ENCODE results near the gene RAB30.
"Not testable (repeated sequence)": the region's sequence is repeated elsewhere in the genome, so short reads cannot be mapped to it uniquely, and the experiment has no call there.

The RAB30 gene

DNA sequence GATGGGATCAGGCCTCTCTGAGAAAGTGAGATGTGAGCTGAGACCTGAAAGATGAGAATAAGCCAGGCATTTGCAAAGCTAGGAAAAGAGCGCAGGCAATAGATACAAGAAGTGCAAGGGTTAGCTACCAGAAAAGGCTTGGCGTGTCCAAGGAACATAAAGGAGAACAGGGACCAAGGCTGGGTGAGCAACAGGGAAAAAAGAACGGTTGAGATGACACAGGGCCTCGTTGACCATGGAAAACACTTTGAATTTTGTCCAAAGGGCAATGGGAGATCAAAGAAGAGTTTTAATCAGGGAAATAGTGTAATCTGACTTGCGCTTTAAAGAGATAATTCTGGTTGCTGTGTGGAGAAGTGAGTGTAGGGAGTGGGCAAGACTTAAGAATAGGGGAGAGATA lies 35.0 kb downstream of the RAB30 start:
- DNase-seq: no peak

DNA sequence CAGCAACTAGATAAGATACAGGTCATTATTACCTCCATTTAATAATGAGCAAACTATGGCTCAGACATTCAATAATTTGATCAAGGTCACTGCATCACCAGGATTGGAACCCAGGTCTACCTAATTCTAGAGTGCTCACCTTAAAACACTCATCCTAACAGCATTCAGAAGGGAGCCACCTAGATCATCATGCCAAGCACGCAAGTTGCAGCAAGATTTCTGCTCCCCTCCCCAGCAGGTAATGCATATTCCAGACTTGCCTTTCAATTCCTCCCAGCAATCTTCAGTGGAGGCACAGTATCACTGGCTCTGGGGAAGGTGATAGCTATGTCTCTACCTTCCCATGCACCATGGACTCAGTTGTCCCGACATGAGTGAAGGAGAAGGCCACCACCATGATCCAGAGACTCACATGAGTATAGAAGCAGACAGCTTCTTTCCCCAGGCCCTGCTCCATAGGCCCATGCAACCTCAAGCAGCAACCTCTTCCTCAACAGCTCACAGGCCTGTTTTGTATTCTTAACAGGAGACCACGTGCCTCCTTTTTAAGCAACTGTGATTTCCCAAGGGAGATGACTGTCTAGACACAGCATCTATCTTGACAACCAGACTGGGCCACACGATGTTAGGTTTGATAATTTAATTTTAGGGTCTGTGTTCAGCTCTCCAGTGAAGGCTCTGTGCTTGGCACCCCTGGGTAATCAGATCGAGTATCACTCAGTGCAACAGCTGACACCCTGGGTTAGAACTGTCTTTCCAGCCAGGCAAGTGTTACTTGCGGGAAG lies 36.4 kb downstream of the RAB30 start:
- DNase-seq: peak in 1 of 2 donors; percentile 42

DNA sequence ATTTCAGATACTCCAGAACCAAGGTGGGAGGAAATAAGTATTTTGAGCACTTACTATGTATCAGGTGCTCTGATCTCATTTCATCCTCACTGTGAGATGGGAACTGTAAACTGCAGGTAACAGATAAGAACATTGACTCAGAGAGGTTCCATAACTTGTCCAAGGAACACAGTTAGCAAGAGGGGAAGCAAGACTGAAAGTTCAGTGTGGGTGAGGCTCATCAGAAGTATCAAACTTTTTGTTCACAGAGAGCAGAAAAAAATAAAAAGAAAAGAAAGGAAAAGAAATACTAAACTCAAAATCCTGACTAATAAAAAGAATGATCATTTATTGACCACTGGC lies 37.1 kb downstream of the RAB30 start:
- DNase-seq: no peak

DNA sequence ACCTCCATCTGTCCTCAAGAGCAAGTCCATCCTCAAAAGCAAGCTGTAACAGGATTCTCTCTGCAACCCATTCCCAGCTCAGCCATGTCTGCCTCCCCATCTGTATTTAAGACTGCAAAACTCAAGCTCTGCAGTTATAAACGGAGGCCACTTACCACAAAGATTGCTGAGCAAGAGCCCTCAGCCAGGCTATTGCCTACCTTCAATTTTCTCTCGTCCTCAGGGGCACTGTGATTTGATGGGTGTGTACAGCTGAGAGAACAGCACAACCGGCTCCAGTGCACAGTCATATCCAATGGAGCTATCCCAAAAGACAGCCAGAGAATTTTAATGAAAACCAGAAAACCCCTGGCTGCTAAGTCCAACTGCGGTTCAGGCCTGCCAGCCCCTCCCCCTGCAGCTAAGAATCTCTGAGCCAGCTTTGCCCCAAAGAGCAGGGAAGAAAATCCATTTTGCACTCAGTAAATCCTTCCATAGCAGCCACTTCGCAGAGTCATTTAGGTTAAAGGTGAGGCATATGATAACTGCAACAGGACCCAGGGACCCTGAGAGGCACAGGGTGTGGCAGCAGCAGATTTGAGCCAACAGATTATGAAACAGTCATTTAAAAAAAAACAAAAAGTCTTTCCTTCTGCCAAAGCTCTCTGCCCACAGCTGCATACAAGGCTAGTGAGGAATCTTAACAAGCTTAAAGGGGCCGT lies 37.6 kb downstream of the RAB30 start:
- no peak for DNase-seq

DNA sequence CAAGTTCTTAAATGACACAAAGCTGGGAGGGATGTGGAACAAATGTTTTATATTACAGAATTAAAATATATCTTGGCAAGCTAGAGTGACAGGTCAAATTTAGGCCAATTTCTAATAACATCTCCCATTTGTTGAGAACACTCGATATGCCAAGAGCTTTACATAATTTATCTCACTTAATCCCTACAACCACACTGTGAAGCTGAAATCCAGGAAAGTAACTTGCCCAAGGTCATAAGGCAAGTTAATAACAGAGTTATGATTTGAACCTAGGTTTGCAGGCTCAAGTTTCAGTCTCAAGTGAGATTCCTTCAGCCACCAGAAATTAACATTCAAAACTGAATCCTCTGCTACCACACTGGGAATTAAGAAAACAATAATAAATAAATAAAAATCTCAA lies 38.3 kb downstream of the RAB30 start:
- no peak for DNase-seq

DNA sequence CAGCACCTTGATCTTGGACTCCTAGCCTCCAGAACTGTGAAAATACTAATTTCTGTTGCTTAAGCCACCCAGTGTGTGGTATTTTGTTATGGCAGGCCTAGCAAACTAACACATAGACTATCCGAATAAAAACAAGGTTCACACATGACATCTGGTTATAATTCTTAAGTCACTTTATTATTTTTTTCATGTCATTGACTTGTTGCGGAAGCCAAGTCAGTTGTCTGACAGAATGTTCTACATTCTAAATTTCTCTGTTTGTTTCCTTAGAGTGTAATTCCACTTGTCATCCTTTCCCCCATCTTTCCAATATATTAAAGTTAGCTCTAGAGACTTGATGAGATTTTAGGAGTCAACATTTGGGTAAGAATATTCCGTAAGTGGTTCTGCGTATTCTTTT lies 40.6 kb downstream of the RAB30 start:
- DNase-seq: no peak

DNA sequence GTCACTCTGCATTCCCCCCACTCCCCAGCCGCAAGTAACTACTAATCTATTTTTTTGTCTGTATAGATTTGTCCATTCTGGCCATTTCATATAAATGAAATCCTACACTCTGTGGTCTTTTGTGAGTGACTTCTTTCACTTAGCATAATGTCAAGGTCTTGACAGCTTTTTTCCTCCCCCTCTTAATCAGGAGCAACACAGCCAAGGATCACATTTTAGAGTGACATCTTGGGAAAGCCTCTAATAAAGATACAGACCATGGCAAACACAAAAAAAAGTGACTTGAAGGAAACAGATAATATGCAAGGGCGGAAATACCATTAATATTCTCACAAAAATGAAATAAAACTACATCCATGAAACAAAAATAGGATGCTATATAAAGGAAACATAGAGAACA lies 43.9 kb downstream of the RAB30 start:
- DNase-seq: no peak

DNA sequence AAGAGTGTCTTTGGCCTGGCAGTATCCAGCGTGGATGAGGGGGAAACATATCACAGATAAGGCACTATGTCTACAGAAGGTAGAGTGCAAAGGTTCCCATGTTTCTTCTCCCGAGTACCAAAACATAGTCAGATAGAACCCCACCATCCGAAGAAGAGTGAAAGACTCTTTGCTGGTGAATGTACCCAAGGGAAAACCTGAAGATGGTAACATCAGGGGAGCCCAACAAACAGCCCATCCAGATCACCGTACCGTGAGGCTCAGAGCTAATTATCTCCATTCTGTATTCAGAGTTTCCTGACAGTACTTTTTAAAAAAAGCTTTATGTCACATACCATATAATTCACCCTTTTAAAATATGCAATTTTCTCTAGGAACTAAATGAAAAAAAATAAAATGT lies 44.4 kb downstream of the RAB30 start:
- no peak for DNase-seq

DNA sequence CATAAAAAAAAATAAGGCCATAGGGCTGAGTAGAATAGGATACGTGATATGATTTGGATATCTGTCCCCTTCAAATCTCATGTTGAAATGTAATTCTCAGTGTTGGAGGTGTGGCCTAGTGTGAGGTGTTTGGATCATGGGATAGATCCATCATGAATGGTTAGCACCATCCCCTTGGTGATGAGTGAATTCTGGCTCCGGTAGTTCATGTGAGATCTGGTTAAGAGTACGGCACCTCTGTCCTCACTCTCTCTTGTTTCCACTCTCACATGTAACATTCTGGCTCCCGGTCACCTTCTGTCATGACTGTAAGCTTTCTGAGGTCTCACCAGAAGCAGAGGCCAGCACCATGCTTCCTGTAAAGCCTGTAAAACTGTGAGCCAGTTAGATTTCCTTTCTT lies 45.5 kb downstream of the RAB30 start:
- no peak for DNase-seq

DNA sequence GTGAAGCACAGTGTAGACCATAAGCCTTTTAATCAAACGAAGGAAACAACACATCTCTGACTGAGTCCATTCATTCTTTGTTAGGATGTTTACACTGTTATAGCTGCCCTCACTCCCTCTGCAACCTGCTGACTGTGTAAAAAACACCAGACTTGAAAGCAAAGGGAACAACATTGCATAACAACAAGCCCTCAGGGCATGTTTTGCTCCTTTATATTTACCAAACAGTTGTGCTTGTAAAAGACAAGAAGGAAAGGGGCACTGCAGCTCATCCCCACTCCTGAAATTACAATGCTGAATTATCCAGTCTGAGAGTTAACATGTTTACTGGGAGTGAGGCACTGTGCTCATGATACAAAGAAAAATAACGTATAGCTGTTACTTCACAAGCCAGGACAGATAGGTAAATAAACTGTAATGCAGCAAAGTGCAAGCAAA lies 46.4 kb downstream of the RAB30 start:
- no peak for DNase-seq

DNA sequence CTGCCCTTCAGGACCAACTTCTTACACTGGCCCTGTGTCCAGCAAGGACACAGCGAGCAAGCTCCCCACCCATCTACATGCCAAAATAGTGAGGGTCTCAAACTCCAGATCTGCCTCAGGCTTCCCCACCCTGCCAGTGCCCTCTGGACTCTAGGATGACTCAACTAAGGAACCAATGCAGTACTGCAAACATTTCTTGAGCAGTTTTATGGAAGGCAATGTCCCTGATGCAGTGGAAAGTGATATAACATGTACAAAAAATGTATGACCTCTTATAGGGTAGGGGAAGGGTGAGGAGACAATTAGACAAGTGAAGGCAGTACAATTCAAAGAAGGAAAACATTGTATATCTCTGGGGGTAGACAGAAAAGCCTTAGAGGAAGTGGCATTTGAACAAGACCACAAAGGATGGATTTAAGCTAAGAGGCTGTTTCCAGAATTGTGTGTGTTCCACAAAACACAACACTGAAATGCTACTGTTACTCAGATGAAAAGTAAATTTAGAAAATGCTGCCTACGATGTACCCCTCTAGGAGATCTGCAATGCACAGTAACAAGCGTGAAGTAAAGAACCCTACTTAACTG lies 47.3 kb downstream of the RAB30 start:
- DNase-seq: no peak

DNA sequence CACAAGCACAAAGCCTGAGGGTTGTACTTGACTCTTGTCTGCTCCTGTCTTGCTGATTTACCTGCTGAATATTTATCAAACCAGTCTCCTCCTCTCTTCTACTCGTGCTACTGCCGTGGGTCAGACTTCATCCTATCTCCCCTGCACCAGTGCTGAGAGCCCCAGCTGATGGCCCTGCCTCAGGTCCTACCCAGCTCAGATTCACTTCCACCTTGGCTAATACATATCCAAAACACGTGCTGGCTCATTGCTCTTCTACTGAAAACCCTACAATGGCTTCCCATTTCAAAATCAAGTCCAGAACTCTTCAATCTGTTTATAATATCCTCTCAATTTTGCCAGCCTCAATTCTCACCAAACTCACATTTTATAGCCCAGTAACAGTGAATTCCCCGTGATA lies 48.3 kb downstream of the RAB30 start:
- DNase-seq: no peak

DNA sequence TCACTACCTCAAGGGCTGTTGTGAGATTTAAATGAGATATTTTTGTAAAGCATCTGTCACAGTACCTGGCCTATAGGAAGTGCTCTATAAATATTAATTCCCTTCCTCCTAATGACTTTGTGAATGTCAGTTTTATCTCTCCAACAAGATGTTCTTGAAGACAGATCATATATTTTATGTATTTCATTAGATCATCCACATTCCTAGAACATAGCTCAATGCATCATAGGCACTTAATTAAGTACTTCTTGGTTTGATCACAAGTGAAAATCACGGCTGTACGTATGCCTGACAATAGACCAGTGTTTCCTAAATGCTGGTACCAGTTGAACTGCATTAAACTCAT lies 49.9 kb downstream of the RAB30 start:
- no peak for DNase-seq

DNA sequence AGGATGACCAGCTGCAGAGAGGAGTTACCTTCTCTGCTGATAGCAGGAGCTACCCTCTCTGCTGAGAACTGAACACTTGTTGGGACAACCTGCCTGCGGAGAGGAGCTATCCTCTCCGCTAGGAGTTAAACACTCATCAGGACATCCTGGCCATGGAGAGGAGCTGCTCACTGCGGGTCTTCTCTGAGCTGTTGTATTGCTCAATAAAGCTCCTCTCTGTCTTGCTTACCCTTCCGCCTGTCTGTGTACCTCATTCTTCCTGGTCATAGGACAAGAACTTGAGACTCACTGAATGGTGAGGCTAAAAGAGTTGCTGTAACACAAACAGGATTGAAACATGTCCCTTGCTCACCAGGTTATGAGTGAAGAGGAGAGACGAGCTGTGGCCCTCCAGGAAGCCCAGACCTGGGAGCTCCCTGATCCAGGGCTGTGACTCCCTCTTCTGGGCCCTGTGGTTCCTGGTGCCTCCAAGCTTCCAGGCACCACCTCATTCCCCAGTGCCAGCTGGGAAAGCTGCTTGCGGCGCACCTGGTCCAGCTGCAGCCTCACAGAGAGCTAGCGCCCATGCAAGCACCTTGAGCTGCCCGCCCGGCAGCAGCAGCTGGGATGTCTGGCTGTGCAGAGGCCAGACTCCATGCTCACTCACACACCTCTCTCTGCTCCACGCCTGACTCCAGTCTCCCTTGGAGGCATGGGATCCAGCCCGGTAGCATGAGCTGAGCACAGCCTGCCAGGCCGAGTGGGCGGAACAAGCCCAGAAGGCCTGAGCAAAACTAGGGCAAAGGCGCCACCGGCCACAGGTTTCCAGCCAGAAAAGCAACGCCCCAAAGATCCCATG lies 50.5 kb downstream of the RAB30 start:
- DNase-seq: no peak

DNA sequence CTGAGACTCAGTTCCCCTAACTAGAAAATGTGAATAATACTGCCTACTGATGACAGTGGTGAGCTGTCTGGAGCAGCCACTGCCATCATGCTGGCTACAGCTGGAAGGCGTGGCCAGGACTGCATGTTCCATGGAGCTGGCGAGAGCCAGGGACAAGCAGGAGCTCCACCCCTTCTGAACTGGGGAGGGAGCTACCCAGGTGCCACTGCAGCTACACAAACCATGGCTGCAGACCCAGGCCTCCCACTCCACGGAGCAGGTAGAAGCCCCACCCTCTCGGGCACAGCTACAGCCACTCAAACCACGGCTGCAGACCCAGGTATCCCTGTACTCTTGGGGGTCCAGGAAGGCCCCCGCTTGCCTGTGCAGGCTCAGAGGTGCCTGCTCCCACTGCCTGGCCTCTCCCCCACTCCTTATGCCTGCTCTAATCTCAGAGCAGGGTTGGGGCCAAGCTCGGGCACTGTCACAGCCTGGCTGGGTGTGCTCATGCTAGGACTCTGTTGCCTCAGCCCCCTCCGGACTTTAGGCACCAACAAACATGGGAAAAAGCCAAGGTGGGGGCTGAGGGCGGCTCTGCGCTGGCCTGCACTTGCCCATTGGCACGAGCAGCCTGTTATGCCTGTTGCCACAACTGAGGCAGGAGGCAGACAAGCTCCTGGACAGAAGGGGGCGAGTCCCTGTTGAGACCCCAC lies 51.7 kb downstream of the RAB30 start:
- no peak for DNase-seq

DNA sequence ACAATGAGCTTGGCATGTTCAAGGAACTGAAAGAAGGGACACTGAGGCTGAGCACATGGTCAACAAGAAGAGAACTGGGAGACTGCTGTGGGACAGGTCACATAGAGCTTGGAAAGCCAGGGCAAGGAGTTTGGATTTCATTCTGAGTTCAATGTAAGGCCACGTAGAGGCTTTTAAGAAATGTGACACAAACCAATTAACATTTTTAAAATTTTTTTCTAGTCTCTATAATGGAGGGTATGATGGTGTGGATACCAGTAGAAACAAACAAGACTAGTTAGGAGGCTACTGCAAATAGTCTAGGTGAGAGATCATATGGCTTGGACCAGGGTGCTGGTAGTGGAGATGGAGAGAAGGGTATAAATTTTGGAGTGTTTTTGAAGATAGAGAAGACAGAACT lies 56.7 kb downstream of the RAB30 start:
- no peak for DNase-seq

DNA sequence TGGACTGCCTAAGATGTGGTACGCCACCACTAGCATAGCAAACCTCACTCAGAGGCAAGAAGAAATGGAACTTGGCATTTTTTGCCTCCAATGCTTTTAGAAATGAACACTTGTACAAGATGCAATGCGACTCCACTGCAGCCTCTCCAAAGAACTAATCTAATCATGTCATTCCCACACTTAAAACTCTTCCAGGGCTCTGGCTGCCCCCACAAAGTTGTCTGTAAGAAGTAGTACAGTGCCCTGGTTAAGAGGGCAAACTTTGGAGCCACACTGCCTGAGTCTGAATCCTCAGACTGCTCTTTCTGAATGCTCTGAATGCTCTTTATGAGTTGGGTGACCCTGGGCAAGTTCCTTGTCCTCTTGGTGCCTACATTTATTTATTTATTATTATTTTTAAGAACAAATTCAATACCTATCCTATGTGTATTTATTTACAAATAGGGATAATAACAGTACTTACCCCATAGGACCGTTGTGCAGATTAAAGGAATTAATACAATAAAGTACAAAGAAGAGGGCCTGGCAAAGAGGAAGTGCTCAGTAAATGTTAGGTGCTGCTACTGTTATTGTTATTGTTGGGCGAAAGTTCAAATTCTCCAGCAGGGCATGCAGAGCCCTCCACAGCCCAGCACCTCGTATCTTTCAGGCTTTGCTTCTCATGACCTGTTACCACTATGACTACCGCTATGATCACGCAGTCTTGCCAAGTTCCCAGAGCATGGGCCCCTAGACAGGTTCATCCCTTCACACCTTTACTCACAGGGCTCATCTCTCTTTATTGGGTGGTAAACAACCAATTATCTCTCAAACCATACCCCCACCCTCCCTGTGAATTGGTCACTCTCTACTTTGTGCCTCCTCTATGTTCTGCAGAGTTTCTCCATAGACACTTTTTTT lies 59.3 kb downstream of the RAB30 start:
- DNase-seq: no peak

DNA sequence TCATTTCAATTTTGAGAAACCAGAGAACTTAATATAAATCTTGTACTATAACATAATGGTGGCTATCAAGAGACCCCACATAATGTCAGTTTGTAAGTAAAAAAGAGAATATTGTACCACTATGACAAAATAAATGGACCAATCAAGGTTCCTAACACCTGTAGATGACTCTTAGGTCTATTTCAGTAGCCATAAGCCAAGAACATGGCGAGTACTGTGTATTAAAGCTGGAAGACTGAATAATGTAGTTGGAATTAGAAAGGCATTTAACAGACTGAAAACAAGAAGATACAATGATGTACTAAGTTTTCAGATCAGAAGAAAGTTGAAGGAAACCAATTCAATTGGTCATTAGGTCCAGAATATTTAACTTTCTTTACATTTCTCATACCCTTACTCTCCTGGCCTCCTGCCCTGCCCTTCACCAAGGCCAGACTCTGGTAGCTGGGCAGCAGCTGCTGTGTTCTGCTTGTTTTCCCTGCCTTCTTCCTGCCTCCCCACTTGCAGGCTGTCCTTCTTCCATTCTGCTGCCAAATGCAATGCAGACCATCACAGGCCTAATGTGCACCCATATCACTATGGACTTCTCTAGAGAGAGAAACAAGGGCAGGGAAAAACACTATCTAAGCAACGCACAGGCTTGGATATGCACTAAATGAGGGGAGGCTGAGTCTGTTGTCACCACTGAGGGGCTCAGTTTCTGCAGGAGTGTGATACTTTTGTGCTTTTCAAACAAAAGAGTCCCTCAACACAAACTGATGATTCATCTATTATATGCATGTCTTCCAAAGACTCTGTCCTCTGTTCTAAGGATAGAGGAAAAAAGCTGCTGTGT lies 60.1 kb downstream of the RAB30 start:
- DNase-seq: no peak

DNA sequence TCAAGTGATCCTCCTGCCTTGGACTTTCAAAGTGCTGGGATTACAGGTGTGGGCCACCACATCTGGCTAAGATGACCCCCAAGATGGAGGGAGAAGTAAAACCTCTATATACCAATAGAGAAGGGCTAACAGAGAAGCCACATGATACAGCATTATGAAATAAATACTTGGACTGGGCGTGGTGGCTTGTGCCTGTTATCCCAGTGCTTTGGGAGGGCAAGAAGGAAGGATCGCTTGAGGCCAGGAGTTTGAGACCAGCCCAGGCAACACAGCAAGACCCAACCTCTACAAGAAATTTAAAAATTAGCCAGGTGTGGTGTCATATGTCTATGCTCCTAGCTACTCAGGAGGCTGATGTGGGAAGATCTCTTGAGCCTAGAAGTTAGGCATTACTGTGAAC lies 61.7 kb downstream of the RAB30 start:
- no peak for DNase-seq

DNA sequence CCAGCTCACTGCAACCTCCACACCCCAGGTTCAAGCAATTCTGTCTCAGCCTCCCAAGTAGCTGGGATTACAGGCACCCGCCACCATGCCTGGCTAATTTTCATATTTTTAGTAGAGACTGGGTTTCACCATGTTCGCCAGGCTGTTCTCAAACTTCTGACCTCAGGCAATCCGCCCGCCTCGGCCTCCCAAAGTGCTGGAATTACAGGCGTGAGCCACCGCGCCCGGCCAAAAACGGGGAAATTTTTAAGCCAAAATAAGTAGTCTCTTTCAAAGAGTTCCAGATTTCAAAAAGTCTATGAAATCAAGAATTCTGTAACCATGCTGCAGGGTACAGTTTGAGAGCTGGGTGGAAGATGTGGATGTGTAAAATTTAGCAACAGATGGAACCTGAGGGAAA lies 62.6 kb downstream of the RAB30 start:
- DNase-seq: not testable (repeated sequence)

DNA sequence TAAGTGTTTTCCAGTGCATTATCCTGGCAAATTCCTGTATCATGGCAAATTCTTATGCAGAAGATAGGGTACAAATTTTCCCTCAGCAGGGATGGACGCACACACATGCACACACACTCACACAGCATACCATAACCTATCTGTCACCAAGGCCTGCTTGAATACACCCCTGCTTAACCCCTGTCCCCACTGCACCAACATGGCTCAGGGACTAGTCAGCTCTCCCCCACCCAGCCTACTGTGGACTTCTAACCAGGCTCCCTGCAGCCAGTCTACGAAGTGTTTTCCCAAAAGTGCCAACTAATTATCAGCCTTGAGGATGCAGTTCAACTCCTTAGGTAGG lies 63.1 kb downstream of the RAB30 start:
- DNase-seq: no peak

Measured in CD4-positive, alpha-beta T cell treated with Interleukin-4 for 1 hour (primary cell).